NCI-H128 (cell line): ENCODE measurements around the gene UQCC2.

ENCODE experiments used
- DNase-seq: peaks from one replicate; lab custom pipeline; 2025; ENCODE audit not compliant: unreplicated experiment; lab: John Stamatoyannopoulos, UW

UQCC2 gene

GRCh38 chr6:33711140-33712129, at the start of gene UQCC2:
Gene UQCC2 (minus strand): TSS chr6:33711700. CDS start chr6:33711686, 14 bp downstream.
- DNase-seq, result peak; percentile 96

GRCh38 chr6:33759887-33760629, 48.6 kb upstream of the UQCC2 start:
- no peak for DNase-seq

DNA sequence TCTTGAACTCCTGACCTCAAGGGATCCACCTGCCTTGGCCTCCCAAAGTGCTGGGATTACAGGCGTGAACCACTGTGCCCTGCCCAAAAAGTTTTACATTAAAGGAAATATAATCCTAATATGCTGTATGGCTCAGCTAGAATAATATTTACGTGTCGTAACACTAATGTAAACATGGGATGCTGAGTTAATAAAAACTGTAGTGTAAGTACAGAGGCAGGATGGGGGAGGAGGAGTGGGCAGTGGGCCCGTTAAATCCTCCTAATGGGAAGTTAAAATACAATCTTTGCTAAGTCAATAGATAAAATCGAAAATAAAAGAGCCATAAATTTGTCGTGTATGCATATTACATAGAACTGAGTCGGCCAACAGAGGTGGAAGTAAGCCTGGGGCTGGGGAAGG, 47.3 kb upstream of the UQCC2 start:
- no peak for DNase-seq

- no peak for DNase-seq
These were observed 46.4 kb upstream of the UQCC2 start for GRCh38 chr6:33757906-33758305.

DNA sequence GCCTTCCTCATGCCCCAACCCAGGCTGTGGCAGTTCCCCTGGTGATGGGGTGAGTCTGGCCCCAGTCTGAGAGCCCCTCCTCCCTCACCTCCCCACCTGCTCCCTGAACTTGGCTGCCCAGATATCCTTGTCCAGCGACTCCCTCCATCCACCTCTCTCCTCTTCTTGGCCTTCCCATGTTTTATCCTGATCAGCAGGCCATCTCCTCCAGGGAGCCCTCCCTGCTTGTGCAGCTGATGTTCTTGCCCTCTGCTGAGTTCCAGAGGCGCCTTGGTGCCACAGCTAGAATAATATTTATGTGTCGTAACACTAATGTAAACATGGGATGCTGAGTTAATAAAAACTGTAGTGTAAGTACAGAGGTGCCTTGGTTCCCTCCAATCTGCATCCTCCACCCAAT, 45.6 kb upstream of the UQCC2 start:
- DNase-seq, result no peak

DNA sequence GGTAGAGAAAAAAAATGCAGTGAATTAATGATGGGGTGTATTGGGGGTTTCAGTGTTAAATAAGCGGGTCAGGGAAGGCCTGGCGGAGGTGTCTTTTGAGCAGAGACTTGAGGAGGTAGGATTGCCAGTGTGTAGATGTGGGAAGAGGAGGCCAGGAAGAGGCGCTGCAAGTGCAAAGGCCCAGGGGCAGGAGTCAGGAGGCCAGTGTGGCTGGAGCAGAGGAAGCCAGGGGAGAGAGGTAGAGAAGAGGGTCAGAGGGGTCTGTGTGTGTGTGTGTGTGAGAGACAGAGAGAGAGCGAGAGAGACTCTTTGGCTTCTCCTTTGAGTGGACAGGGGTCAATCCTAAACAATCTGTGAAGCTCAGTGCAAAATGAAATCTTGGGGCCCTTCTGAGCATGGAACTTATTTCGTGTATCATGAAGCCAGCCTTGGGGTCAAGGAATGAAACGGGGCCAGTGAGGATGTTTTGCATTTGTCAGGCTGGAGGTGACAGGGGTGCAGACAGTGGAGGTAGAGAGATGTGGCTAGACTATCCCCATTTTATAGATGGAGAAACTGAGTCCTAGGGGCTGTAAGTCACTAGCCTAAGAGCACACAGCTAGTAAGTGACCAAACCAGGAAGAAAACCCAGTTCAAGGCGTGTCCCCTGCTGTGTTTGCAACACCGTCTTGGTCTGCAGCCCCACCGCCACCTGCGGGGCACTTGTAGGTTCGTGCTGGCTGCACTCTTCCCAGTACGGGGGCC, 44.9 kb upstream of the UQCC2 start:
- DNase-seq, result no peak

- peak; percentile 44 for DNase-seq
These were observed 43.8 kb upstream of the UQCC2 start for GRCh38 chr6:33755070-33755869.

GRCh38 chr6:33754222-33754621, 42.7 kb upstream of the UQCC2 start:
- DNase-seq, result no peak

- DNase-seq, result no peak
These were observed 41.1 kb upstream of the UQCC2 start for GRCh38 chr6:33752646-33753015.

DNA sequence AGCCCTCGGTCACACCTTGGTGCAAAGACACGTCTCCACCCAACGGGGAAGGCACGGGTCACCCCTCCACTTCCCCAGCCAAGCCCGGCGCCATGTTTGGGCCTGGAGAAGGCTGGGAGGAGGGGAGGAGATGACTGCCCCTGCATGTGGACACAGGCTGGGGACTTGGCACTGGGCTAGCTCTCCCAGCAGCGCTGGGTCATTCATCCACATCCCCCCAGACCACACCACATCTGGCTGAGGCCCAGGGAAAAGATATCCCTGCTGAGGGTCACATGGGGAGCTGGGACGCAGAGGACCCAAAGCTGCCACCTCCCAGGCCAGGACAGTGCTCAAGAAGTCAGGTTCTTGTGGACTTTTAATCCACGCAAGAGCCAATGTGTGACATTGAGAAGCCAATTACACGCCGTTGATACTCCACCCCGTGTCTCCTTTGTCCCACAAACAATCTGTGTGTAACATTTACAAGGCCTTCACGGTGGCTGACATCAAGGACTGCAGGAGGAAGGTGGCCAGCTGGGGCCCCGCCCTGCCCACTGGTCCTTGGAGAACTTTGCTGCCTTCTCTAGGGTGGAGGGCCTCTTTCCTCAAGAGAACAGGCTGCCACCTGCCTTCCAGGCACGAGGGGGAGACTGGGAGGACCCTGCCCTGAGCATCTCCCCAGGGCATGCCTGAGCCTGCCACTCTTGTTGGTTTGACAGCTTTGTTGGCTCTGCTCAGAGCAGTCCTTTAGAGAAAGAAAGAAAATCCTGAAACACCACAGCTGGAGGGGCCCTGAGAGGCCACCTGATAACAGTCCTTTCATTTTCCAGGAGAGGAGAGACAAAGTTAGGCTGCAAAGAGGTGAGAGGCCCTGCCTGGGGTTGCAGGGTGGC, 40.5 kb upstream of the UQCC2 start:
- DNase-seq, result peak; percentile 58

- no peak for DNase-seq
These were observed 38.9 kb upstream of the UQCC2 start for GRCh38 chr6:33750244-33750991.

GRCh38 chr6:33749401-33749800, 37.9 kb upstream of the UQCC2 start:
- no peak for DNase-seq

DNA sequence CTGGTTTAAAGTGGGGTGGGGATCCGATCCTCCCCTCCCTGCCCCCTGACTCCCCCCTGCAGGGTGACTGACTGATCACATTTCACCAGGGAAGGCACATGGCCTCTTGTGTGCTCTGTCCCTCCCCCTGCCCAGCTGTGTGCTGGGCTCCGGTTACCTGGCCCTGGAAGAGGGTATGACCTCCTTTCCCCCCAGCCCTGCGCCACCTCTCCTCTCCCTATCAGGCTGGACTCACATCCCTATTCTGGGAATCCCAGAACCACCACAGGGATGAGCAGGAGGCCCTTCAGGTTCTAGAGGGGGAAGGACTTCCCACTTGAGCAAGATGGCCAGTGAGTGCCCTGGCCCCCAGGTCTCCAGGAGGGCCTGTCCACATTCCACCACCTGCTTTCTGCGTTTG, 37.3 kb upstream of the UQCC2 start:
- DNase-seq, result no peak

DNA sequence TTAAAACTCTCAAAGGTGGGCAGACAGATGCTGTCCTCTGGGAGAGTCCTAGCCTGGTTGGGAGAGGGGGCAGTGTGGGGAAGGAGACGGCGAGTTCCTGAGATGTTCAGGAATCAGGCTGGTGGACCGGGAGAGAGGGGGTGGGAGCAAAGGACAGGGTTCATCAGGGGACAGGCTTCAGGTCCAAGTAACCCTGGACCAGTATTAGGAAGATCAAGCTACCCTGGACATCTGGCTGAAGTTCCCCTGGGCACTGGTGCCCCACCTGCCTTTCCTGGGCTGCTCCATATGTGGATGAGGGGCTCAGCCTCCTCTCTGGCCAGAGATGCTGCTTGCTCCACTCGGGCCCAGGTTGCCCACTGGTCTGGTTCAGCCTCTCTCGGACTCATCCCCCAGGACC, 36.3 kb upstream of the UQCC2 start:
- no peak for DNase-seq

DNA sequence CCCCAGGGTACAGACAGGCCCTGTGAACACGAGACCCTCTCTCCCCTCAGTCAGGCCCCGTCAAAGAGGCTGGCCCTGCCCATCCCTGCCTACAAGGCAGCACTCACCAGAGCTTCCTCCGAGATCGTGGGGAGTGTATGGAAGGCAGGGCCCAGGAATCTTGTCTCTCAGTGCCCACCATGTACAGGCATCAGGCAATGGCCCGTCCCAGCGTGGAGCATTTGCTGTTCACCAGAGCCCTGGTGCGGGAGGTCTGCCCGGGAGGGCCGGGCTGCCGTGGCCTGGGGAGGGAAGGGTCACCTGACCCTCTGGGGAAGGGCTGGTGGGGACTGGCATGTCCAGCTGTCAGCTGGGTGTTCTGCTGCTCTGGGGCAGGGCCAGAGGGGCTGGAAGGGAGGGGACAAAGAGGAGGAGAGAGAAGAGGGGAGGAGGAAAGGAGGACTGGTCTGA, 35.2 kb upstream of the UQCC2 start, which contains the start of gene IP6K3:
IP6K3 (minus strand) TSS at position 255 of the 450 bp plus-strand sequence. CDS start 11,429 bp downstream, outside the sequence.
- no peak for DNase-seq

DNA sequence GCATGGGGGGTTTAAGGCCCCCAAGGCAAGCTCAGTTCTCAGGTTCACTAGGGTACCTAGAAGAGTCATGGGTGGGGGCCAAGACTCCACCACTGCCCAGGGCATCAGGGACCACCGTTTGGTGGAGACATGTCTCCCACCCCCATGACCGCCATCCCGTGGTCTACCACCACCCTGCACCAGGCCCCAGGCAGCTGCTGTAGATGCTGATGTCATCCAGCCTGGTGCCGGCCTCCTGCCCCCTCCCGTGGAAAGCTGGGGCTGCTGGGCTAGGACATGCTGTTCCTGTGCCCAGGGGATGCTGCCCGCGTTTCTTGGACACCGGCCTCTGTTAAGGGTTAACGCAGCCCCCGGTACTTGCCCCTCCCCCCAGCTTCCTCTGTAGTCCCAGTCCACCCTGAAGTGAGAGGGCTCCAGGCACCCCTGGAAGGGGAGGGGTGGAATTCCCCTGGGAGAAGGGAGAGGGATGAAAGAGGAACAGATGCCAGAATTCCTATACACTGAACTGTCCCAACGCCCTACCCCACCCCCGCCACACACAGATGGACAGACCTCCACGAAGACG, 34.6 kb upstream of the UQCC2 start:
- no peak for DNase-seq

GRCh38 chr6:33745548-33745947, 34.0 kb upstream of the UQCC2 start:
- DNase-seq, result no peak

GRCh38 chr6:33744895-33745546, 33.5 kb upstream of the UQCC2 start:
- no peak for DNase-seq
